Measurements from ENCODE around the gene CSRP1. TPM values are rescaled to one million over a fixed set of nuclear protein-coding genes. Genes with fewer than 3 reads are reported as not detected.

The CSRP1 gene
- total and polyA plus RNA-seq, 9 of the 15 experiments (the other 6 are each of a cell fraction or from before 2014, with no cell fraction given), result 6.8 to 39.4 (median 23.7) TPM

DNA sequence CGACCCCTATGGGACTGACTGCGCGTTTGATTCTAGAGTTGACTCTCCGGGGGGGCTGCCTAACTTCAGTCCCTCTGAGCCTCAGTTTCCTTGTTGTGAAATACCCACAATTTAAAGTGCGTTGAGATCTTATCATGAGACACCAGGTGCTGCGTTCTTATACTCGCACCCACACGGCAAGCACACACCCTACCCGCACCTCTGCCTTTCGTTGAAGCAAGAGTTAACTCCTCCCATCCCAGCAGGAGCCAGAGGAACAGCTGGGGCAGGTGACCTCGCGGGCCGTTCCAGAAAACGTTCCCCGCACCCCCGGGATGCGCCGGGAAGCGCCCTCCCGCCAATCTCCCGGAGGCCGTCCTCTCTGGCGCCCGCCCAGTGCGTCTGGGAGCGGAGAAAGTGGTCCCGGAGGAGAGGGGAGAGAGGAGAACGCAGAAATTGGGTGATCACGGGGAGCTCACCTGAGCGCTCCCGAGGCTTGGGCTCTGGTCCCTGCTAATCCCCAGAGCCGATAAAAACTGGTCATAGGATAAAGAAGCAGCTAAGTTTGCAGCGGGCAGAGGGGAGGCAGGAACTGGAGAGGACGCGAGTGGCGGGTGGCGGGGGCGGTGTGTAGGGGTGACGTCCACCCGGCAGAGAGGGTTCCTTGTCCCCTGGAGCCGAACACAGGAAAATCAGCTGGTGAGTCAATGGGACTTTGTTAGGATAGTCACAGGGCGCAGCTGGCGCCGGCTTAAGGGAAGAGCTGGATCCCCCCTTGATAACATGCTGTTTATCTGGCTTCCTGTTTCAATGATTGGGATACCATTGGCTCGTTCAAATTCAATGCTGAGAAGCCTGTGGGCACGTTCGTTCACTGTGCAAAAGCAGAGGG, 32.9 kb upstream of the CSRP1 start:
- 4% methylated on average over 45 of the region's 47 CpGs for WGBS (ENCODE audit: insufficient coverage, low coverage, missing lambda C conversion rate)
- H3K4me3 ChIP-seq, result no peak overlapping the region; the same call in 1 of the 2 replicates
- in situ Hi-C loops (cut with MboI), result no loop called here
- no peaks in the 10 kb centered on the region for H3K79me2 ChIP-seq (ENCODE audit: control insufficient read depth, insufficient read depth, low read length)
- peak overlapping the region in 1 of 2 experiments; percentile 24; a peak in 1 of 4 replicates for H3K9ac ChIP-seq (ENCODE audit: insufficient read depth in 1 of 2, low read depth in 2 of 2, low read length in 2 of 2)
- H3K36me3 ChIP-seq (ENCODE audit: control insufficient read depth, insufficient read depth, low read length), result no peaks in the 10 kb centered on the region
- no peak overlapping the region for H3K27ac ChIP-seq (ENCODE audit: extremely low read depth, low read depth, low read length)
- peaks cover 25 to 42% of the 10 kb centered on the region in 2 experiments for H3K27me3 ChIP-seq (ENCODE audit: control insufficient read depth in 2 of 2, insufficient read depth in 2 of 2, low read length in 2 of 2)
- H3K9me3 ChIP-seq (replicated peaks; ENCODE audit: control insufficient read depth, insufficient read depth, low read depth, low read length), result no peaks in the 10 kb centered on the region
- peak overlapping the region; percentile 29 for H3K4me2 ChIP-seq (ENCODE audit: insufficient read depth, low read length)
- peak in 3 of 4 experiments; percentile 36 to 47 (median 44) for DNase-seq (ENCODE audit: extremely low read depth in 1 of 4, low spot score in 3 of 4)
- no peaks in the 10 kb centered on the region for H4K20me1 ChIP-seq (replicated peaks; ENCODE audit: control insufficient read depth, insufficient read depth, low read length)
- BruUV-seq (replicated peaks), result no TSS peak
- H2AFZ ChIP-seq (ENCODE audit: low read depth, low read length), result peak overlapping the region; percentile 37; the same call in 1 of the 2 replicates
- no peak for FAIRE-seq
- H3K9me1 ChIP-seq (ENCODE audit: control insufficient read depth, insufficient read depth, low read length), result no peaks in the 10 kb centered on the region
- peak; percentile 29 for ATAC-seq
- H3K4me1 ChIP-seq (replicated peaks in 1 of 2; ENCODE audit: control insufficient read depth in 2 of 2, insufficient read depth in 2 of 2, low read length in 2 of 2), result peaks cover 23 to 25% of the 10 kb centered on the region in 2 experiments
- intact Hi-C loops (cut with micrococcal nuclease), result loop anchor here (10.0 kb wide), 1 partner anchor 435 kb away; no protein-coding TSS in a partner anchor
- POLR2A ChIA-PET, result interaction anchor here (0.8 to 1.2 kb wide), 3 partner anchors 8 to 340 kb away, joined by 3 to 9 read pairs (median 4); no protein-coding TSS in a partner anchor
- CTCF ChIA-PET (ENCODE audit: low intra/inter-chr PET ratio), result no interaction called here
- TF ChIP-seq DPF2 (IDR thresholded peaks at IDR 0.05) (0 out of 2 replicates have a peak, but pooled peaks have one; percentile 31), RHOXF2B (CRISPR knock-in tag; conservative IDR thresholded peaks at IDR 0.05) (no peak), CXXC5 (CRISPR knock-in tag; IDR thresholded peaks at IDR 0.05) (peak; percentile 22; the same call in 1 of the 2 replicates), ARID1B (IDR thresholded peaks at IDR 0.05) (peak; percentile 22; the same call in 1 of the 2 replicates)
- TF ChIP-seq, protein P1, sequence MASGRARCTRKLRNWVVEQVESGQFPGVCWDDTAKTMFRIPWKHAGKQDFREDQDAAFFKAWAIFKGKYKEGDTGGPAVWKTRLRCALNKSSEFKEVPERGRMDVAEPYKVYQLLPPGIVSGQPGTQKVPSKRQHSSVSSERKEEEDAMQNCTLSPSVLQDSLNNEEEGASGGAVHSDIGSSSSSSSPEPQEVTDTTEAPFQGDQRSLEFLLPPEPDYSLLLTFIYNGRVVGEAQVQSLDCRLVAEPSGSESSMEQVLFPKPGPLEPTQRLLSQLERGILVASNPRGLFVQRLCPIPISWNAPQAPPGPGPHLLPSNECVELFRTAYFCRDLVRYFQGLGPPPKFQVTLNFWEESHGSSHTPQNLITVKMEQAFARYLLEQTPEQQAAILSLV (tag; IDR thresholded peaks at IDR 0.05), result no peak
- TF ChIP-seq, protein P2, sequence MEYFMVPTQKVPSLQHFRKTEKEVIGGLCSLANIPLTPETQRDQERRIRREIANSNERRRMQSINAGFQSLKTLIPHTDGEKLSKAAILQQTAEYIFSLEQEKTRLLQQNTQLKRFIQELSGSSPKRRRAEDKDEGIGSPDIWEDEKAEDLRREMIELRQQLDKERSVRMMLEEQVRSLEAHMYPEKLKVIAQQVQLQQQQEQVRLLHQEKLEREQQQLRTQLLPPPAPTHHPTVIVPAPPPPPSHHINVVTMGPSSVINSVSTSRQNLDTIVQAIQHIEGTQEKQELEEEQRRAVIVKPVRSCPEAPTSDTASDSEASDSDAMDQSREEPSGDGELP (CRISPR knock-in tag; IDR thresholded peaks at IDR 0.05; ENCODE audit: borderline replicate concordance), result peak; percentile 82
- TF ChIP-seq, protein P3, sequence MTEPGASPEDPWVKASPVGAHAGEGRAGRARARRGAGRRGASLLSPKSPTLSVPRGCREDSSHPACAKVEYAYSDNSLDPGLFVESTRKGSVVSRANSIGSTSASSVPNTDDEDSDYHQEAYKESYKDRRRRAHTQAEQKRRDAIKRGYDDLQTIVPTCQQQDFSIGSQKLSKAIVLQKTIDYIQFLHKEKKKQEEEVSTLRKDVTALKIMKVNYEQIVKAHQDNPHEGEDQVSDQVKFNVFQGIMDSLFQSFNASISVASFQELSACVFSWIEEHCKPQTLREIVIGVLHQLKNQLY (CRISPR knock-in tag; conservative IDR thresholded peaks at IDR 0.05), result no peak
- TF ChIP-seq, protein P4, sequence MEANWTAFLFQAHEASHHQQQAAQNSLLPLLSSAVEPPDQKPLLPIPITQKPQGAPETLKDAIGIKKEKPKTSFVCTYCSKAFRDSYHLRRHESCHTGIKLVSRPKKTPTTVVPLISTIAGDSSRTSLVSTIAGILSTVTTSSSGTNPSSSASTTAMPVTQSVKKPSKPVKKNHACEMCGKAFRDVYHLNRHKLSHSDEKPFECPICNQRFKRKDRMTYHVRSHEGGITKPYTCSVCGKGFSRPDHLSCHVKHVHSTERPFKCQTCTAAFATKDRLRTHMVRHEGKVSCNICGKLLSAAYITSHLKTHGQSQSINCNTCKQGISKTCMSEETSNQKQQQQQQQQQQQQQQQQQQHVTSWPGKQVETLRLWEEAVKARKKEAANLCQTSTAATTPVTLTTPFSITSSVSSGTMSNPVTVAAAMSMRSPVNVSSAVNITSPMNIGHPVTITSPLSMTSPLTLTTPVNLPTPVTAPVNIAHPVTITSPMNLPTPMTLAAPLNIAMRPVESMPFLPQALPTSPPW (CRISPR knock-in tag; IDR thresholded peaks at IDR 0.05), result peak; percentile 65
- TF ChIP-seq, protein P5, sequence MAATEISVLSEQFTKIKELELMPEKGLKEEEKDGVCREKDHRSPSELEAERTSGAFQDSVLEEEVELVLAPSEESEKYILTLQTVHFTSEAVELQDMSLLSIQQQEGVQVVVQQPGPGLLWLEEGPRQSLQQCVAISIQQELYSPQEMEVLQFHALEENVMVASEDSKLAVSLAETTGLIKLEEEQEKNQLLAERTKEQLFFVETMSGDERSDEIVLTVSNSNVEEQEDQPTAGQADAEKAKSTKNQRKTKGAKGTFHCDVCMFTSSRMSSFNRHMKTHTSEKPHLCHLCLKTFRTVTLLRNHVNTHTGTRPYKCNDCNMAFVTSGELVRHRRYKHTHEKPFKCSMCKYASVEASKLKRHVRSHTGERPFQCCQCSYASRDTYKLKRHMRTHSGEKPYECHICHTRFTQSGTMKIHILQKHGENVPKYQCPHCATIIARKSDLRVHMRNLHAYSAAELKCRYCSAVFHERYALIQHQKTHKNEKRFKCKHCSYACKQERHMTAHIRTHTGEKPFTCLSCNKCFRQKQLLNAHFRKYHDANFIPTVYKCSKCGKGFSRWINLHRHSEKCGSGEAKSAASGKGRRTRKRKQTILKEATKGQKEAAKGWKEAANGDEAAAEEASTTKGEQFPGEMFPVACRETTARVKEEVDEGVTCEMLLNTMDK (IDR thresholded peaks at IDR 0.05; ENCODE audit: borderline replicate concordance, insufficient read depth, low read depth, low read length, poor library complexity, severe bottlenecking), result no peak
- TF ChIP-seq, protein P6, sequence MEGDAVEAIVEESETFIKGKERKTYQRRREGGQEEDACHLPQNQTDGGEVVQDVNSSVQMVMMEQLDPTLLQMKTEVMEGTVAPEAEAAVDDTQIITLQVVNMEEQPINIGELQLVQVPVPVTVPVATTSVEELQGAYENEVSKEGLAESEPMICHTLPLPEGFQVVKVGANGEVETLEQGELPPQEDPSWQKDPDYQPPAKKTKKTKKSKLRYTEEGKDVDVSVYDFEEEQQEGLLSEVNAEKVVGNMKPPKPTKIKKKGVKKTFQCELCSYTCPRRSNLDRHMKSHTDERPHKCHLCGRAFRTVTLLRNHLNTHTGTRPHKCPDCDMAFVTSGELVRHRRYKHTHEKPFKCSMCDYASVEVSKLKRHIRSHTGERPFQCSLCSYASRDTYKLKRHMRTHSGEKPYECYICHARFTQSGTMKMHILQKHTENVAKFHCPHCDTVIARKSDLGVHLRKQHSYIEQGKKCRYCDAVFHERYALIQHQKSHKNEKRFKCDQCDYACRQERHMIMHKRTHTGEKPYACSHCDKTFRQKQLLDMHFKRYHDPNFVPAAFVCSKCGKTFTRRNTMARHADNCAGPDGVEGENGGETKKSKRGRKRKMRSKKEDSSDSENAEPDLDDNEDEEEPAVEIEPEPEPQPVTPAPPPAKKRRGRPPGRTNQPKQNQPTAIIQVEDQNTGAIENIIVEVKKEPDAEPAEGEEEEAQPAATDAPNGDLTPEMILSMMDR (IDR thresholded peaks at IDR 0.05 in 2 of 3, conservative IDR thresholded peaks at IDR 0.05 in 1 of 3; ENCODE audit: insufficient read depth in 2 of 3, low read depth in 1 of 3, low read length in 3 of 3), result no peak
